Body of pancreas (tissue), 4 donors: ENCODE data around the gene PAX2.

Experiments
- CTCF ChIP-seq, 7 experiments: fragments of 450-650 bp in 4 of 7; fragments of 200-600 bp in 3 of 7; sonication (generic) in 3 of 7; IDR thresholded peaks; one replicate each; pipeline ENCODE4 v1.5.1; 2016 to 2019; ENCODE audit warnings: antibody characterized with exemption in 7 of 7
- POLR2A ChIP-seq, 3 donors: fragments of 450-650 bp; IDR thresholded peaks; one replicate each; pipeline ENCODE4 v1.6.1; 2016; ENCODE audit warnings: antibody characterized with exemption in 3 of 3, mild to moderate bottlenecking in 2 of 3

GRCh38 chr10:100793055-100793454, 47.7 kb downstream of the PAX2 start:
- TF ChIP-seq CTCF (IDR thresholded peaks at IDR 0.05) (no peak), POLR2A (IDR thresholded peaks at IDR 0.05) (no peak)
